BJ (cell line): ENCODE results near the gene ESR1. TPM values are rescaled to one million over a fixed set of nuclear protein-coding genes. Genes with fewer than 3 reads are reported as not detected.
"Not testable (repeated sequence)": the region's sequence is repeated elsewhere in the genome, so short reads cannot be mapped to it uniquely, and the experiment has no call there.

Experiments used
- CTCF ChIA-PET: fragments of 350-600 bp; formaldehyde crosslinking; extraction: SDS; loops from one replicate; lab custom pipeline; 2021; ENCODE audit warnings: antibody characterized with exemption, inconsistent platforms; lab: Yijun Ruan, JAX
- POLR2A ChIA-PET: fragments of 300-600 bp; sonication (Branson Sonifier 250); formaldehyde crosslinking; extraction: SDS; loops from one replicate; lab custom pipeline; 2021; ENCODE audit warnings: antibody characterized with exemption; lab: Charles Lee
- DNase-seq: peaks from one replicate; pipeline ENCODE4 v3.0.0-alpha.2; 2011; ENCODE audit warnings: low read depth
- H3K27me3 ChIP-seq: 2 replicates; pipeline ENCODE4 v1.6.0; 2011; ENCODE audit warnings: low read length; ENCODE audit not compliant: control insufficient read depth, insufficient read depth
- H3K36me3 ChIP-seq: 2 replicates; pipeline ENCODE4 v1.5.1; 2011; ENCODE audit warnings: low read length; ENCODE audit not compliant: control insufficient read depth, insufficient read depth
- H3K4me3 ChIP-seq: 2 replicates; pipeline ENCODE4 v1.5.1; 2011; ENCODE audit warnings: low read depth, mild to moderate bottlenecking, control low read depth, low read length
- polyA plus RNA-seq: library from polyadenylated mRNA; depleted of rRNA; stranded (reverse); fragments of >200 nt; gene quantifications from 2 replicates; pipeline ENCODE4 v1.2.3, GENCODE V29; 2011
- TF ChIP-seq, protein P1 (sequence below): IDR thresholded peaks from 2 replicates; pipeline ENCODE4 v1.5.1; 2011; ENCODE audit warnings: low read depth, mild to moderate bottlenecking, control low read depth, inconsistent platforms, low read length, moderate library complexity; ENCODE audit not compliant: insufficient read depth

ESR1 gene
- polyA plus RNA-seq, 1 experiment: not detected

DNA sequence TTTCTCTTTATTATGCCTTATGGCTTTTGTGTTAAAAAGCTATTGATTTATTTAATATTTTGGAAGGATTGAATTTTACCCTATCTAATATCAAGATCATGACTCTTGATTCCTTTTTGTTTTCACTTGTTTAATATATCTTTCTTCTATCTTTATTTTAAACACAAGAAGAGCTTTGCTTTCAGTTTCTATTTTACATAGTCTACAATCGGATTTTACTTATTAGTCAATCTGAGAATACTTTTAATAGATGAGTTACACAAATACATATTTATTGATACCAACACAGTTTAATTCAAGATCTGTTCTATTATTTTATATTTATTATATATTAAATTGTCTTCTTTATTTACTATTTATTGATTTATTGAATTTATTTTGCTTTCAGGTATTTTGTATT is 218.8 kb downstream of the ESR1 start:
- POLR2A ChIA-PET: no interaction called here
- DNase-seq: no peak
- Histone ChIP-seq H3K36me3 (no peaks in the 10 kb centered on the region), H3K27me3 (no peaks in the 10 kb centered on the region), H3K4me3 (no peak overlapping the region)
- CTCF ChIA-PET: interaction anchor here (1.9 kb wide), 1 partner anchor 21 kb away, joined by 4 read pairs; no protein-coding TSS in a partner anchor
- TF ChIP-seq, protein P1, sequence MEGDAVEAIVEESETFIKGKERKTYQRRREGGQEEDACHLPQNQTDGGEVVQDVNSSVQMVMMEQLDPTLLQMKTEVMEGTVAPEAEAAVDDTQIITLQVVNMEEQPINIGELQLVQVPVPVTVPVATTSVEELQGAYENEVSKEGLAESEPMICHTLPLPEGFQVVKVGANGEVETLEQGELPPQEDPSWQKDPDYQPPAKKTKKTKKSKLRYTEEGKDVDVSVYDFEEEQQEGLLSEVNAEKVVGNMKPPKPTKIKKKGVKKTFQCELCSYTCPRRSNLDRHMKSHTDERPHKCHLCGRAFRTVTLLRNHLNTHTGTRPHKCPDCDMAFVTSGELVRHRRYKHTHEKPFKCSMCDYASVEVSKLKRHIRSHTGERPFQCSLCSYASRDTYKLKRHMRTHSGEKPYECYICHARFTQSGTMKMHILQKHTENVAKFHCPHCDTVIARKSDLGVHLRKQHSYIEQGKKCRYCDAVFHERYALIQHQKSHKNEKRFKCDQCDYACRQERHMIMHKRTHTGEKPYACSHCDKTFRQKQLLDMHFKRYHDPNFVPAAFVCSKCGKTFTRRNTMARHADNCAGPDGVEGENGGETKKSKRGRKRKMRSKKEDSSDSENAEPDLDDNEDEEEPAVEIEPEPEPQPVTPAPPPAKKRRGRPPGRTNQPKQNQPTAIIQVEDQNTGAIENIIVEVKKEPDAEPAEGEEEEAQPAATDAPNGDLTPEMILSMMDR: no peak

DNA sequence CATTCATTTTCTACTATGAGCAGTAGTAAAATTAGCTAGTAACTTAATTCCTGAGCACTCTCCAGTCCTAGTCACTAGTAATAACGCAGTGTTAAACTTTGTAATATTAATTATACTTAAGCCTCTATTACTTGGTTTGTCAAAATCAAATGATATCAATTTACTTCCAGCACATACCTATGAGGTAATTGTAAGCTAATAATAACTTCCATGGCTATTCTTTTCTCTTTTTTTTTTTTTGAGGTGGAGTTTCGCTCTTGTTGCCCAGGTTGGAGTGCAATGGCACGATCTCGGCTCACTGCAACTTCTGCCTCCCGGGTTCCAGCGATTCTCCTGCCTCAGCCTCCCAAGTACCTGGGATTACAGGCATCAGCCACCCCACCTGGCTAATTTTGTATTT is 219.3 kb downstream of the ESR1 start:
- DNase-seq, H3K4me3 ChIP-seq, POLR2A ChIA-PET, H3K36me3 ChIP-seq, H3K27me3 ChIP-seq: not testable (repeated sequence)
- CTCF ChIA-PET: interaction anchor here (1.9 kb wide), 1 partner anchor 21 kb away, joined by 4 read pairs; no protein-coding TSS in a partner anchor

DNA sequence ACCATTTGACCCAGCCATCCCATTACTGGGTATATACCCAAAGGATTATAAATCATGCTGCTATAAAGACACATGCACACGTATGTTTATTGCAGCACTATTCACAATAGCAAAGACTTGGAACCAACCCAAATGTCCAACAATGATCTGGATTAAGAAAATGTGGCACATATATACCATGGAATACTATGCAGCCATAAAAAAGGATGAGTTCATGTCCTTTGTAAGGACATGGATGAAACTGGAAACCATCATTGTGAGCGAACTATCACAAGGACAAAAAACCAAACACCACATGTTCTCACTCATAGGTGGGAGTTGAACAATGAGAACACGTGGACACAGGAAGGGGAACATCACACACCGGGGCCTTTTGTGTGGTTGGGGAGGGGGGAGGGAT is 226.3 kb downstream of the ESR1 start:
- H3K36me3 ChIP-seq, DNase-seq, POLR2A ChIA-PET, H3K27me3 ChIP-seq, CTCF ChIA-PET, H3K4me3 ChIP-seq: not testable (repeated sequence)

DNA sequence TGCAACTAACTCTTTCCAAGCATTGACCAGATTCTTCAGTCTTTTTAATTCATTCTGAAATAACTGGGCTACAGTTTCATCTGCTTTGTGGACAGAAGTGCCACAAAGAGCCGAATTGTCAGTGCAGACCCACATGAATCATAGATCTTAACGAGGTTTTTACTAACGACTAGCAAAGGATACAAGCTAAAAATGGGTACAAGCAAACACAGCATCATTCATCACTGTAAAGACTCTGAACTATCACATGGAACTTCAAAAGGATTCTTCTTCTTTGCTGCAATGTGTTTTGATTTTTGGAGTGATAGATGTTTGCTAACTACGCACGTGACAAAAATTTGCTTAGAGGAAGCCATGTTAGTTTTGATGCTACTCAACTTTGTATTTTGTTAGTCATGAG is 227.1 kb downstream of the ESR1 start:
- no peaks in the 10 kb centered on the region for H3K27me3 ChIP-seq
- TF ChIP-seq, protein P1: no peak
- CTCF ChIA-PET: interaction anchor here (1.4 kb wide), 1 partner anchor 20 kb away, joined by 3 read pairs; no protein-coding TSS in a partner anchor
- no peak for DNase-seq
- no peak overlapping the region for H3K4me3 ChIP-seq
- H3K36me3 ChIP-seq: no peaks in the 10 kb centered on the region
- POLR2A ChIA-PET: no interaction called here

DNA sequence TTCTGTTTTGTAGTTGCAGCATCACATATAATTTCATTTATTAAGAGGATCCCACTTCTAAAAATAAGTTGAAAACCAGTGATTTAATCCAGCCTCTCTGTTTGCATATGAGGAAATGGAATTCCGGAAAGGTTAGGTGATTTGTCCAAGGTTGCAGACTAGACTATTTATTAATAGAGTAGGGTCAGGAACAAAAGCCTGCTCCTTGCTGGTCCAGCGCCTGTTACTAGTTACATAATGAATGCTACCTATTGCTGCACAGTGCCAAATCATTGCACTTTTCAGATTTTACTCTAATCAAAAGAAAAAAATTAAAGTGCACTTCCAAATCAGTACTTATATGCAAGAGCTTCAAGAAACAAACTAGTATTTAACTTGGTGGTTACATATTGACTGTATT is 238.6 kb downstream of the ESR1 start:
- Histone ChIP-seq H3K27me3 (no peaks in the 10 kb centered on the region), H3K36me3 (no peaks in the 10 kb centered on the region), H3K4me3 (no peak overlapping the region)
- POLR2A ChIA-PET: no interaction called here
- CTCF ChIA-PET: no interaction called here
- TF ChIP-seq, protein P1: no peak
- DNase-seq: no peak

DNA sequence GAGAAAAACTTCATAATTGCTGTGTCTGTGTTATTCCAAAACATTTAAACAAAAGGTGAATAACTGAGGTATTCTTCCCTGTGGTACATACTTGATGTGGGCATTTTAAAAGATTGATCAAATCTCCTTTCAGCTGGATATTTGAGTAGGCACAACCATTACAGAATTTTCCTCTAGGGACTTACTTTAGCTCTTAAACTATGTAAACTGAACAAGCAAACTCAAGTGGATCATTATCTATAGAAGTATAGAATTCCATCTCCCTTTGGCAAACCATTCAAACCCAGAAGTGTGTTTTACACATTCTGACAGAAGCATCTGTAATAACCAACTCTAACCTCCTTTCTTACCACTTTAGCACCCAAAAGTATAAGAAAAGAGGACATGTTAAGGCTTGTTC is 241.4 kb downstream of the ESR1 start:
- CTCF ChIA-PET: no interaction called here
- H3K4me3 ChIP-seq: no peak overlapping the region
- POLR2A ChIA-PET: no interaction called here

More for the DNA sequence above, 241.4 kb downstream of the ESR1 start:
- TF ChIP-seq, protein P1: no peak
- H3K27me3 ChIP-seq: no peaks in the 10 kb centered on the region
- no peak for DNase-seq
- H3K36me3 ChIP-seq: no peaks in the 10 kb centered on the region
